IMR-90 (cell line): ENCODE data around the gene BCL2. TPM values are rescaled to one million over a fixed set of nuclear protein-coding genes. Genes with fewer than 3 reads are reported as not detected.

Source experiments
- ATAC-seq: fragments of 200-7000 bp; cut with Tn5 transposase; 2 replicates; pipeline ENCODE4 v1.9.1; 2020; ENCODE audit warnings: low read depth, mild to moderate bottlenecking, moderate library complexity
- BruUV-seq: library from RNA; stranded (reverse); fragments of 400-500 nt; replicated peaks from 2 replicates; lab custom pipeline; 2021; lab: Mats Ljungman, UMichigan
- CTCF ChIA-PET: fragments of 300-600 bp; formaldehyde crosslinking; extraction: SDS; loops from one replicate; lab custom pipeline; 2021; ENCODE audit warnings: antibody characterized with exemption; lab: Yijun Ruan, JAX
- POLR2A ChIA-PET: fragments of 300-600 bp; sonication (Branson Sonifier 250); formaldehyde crosslinking; loops from one replicate; lab custom pipeline; 2022; ENCODE audit warnings: antibody characterized with exemption; ENCODE audit not compliant: unreplicated experiment; lab: Charles Lee
- DNase-seq: peaks from one replicate; pipeline ENCODE4 v3.0.0; 2013
- H2AFZ ChIP-seq: replicated peaks from 2 replicates; pipeline ENCODE3; 2013; ENCODE audit warnings: low read length, mild to moderate bottlenecking; ENCODE audit not compliant: poor library complexity
- H2AK5ac ChIP-seq: 2 replicates; pipeline ENCODE4 v1.6.1; 2013; ENCODE audit warnings: low read depth, low read length, inconsistent platforms
- H2AK9ac ChIP-seq: replicated peaks from 2 replicates; pipeline ENCODE3; 2013; ENCODE audit warnings: mild to moderate bottlenecking, low read depth, low read length, moderate library complexity; ENCODE audit not compliant: poor library complexity
- H2BK120ac ChIP-seq: 2 replicates; pipeline ENCODE4 v1.6.1; 2013; ENCODE audit warnings: low read depth, low read length, inconsistent platforms
- H2BK15ac ChIP-seq: 3 replicates; pipeline ENCODE4 v1.6.1; 2013; ENCODE audit warnings: low read depth, low read length, inconsistent platforms
- H2BK20ac ChIP-seq: 2 replicates; pipeline ENCODE4 v1.6.1; 2013; ENCODE audit warnings: low read depth, mild to moderate bottlenecking, inconsistent platforms, low read length, moderate library complexity
- H2BK5ac ChIP-seq: 2 replicates; pipeline ENCODE4 v1.6.1; 2013; ENCODE audit warnings: mild to moderate bottlenecking, low read depth, low read length, inconsistent platforms; ENCODE audit not compliant: poor library complexity, severe bottlenecking
- H3K14ac ChIP-seq: replicated peaks from 2 replicates; pipeline ENCODE4 v1.6.1; 2013; ENCODE audit warnings: low read depth, low read length, inconsistent platforms
- H3K18ac ChIP-seq: 2 replicates; pipeline ENCODE4 v1.6.1; 2013; ENCODE audit warnings: low read depth, low read length, control low read depth
- H3K23ac ChIP-seq: 2 replicates; pipeline ENCODE4 v1.6.1; 2013; ENCODE audit warnings: low read depth, low read length, inconsistent platforms
- H3K27ac ChIP-seq: 2 replicates; pipeline ENCODE4 v1.5.1; 2013; ENCODE audit warnings: mild to moderate bottlenecking, control low read depth, low read length; ENCODE audit not compliant: insufficient read depth
- H3K27me3 ChIP-seq: 2 replicates; pipeline ENCODE4 v1.6.1; 2013; ENCODE audit warnings: low read length; ENCODE audit not compliant: control insufficient read depth, insufficient read depth
- H3K36me3 ChIP-seq: 2 replicates; pipeline ENCODE4 v1.6.1; 2013; ENCODE audit warnings: low read length, mixed read lengths; ENCODE audit not compliant: control insufficient read depth, insufficient read depth
- H3K4ac ChIP-seq: 2 replicates; pipeline ENCODE4 v1.6.1; 2013; ENCODE audit warnings: low read depth, low read length, inconsistent platforms
- H3K4me1 ChIP-seq: 2 replicates; pipeline ENCODE4 v1.6.1; 2013; ENCODE audit warnings: low read length, mixed read lengths; ENCODE audit not compliant: control insufficient read depth, insufficient read depth
- H3K4me2 ChIP-seq: 2 replicates; pipeline ENCODE4 v1.6.1; 2013; ENCODE audit warnings: low read depth, mild to moderate bottlenecking, control low read depth, low read length, moderate library complexity
- H3K4me3 ChIP-seq: 2 replicates; pipeline ENCODE4 v1.5.1; 2013; ENCODE audit warnings: low read depth, mild to moderate bottlenecking, control low read depth, low read length, moderate library complexity; ENCODE audit not compliant: insufficient read depth
- H3K56ac ChIP-seq: 2 replicates; pipeline ENCODE4 v1.6.1; 2013; ENCODE audit warnings: low read length, inconsistent platforms; ENCODE audit not compliant: insufficient read depth; ENCODE audit errors: extremely low read depth
- H3K79me1 ChIP-seq, 2 experiments: 2 replicates each; pipeline ENCODE4 v1.6.1; 2013; ENCODE audit warnings: low read length in 2 of 2, inconsistent platforms in 1 of 2, low read depth in 1 of 2
- H3K9ac ChIP-seq: 2 replicates; pipeline ENCODE4 v1.6.1; 2013; ENCODE audit warnings: low read depth, low read length, control low read depth
- H3K9me1 ChIP-seq: 2 replicates; pipeline ENCODE4 v1.6.1; 2013; ENCODE audit warnings: low read length, inconsistent platforms; ENCODE audit not compliant: insufficient read depth
- H3K9me3 ChIP-seq: 2 replicates; pipeline ENCODE4 v1.6.1; 2013; ENCODE audit warnings: low read length; ENCODE audit not compliant: control insufficient read depth, insufficient read depth
- H4K20me1 ChIP-seq: 2 replicates; pipeline ENCODE4 v1.6.1; 2013; ENCODE audit warnings: low read length, inconsistent platforms; ENCODE audit not compliant: insufficient read depth
- H4K5ac ChIP-seq: 2 replicates; pipeline ENCODE4 v1.6.1; 2013; ENCODE audit warnings: mild to moderate bottlenecking, low read depth, low read length, control low read depth
- H4K8ac ChIP-seq, 2 experiments: 2 replicates each; pipeline ENCODE4 v1.6.1; 2013; ENCODE audit warnings: low read depth in 2 of 2, low read length in 2 of 2, control low read depth in 1 of 2, inconsistent platforms in 1 of 2
- H4K91ac ChIP-seq: 2 replicates; pipeline ENCODE4 v1.6.1; 2013; ENCODE audit warnings: low read depth, low read length, inconsistent platforms; ENCODE audit not compliant: insufficient read depth
- BHLHE40 ChIP-seq: fragments of 150-350 bp; IDR thresholded peaks from 2 replicates; pipeline ENCODE4 v1.6.1; 2016; ENCODE audit warnings: mild to moderate bottlenecking, low read depth, low read length
- CEBPB ChIP-seq: IDR thresholded peaks from 2 replicates; pipeline ENCODE4 v1.6.1; 2012; ENCODE audit warnings: low read depth, low read length, improper control_type of control experiment
- MAZ ChIP-seq: IDR thresholded peaks from 2 replicates; pipeline ENCODE4 v1.6.1; 2012; ENCODE audit warnings: low read depth, mild to moderate bottlenecking, low read length, improper control_type of control experiment, moderate library complexity, borderline replicate concordance
- POLR2A ChIP-seq: IDR thresholded peaks from 2 replicates; pipeline ENCODE4 v1.6.1; 2012; ENCODE audit warnings: mild to moderate bottlenecking, low read depth, low read length
- RCOR1 ChIP-seq: IDR thresholded peaks from 2 replicates; pipeline ENCODE4 v1.6.1; 2012; ENCODE audit warnings: mild to moderate bottlenecking, low read length, improper control_type of control experiment; ENCODE audit not compliant: insufficient replicate concordance
- RFX5 ChIP-seq: IDR thresholded peaks from 2 replicates; pipeline ENCODE4 v1.8.0; 2012; ENCODE audit warnings: low read depth, mild to moderate bottlenecking, low read length, moderate library complexity
- SMC3 ChIP-seq: fragments of 150-350 bp; IDR thresholded peaks from 2 replicates; pipeline ENCODE4 v1.6.1; 2016; ENCODE audit warnings: low read depth, mild to moderate bottlenecking, antibody characterized with exemption, low read length, moderate library complexity
- WGBS, 2 experiments: methylation state at CpG; one replicate each; pipeline versions ENCODE4 v1.1.5 to v1.1.7; 2013; ENCODE audit warnings: missing lambda C conversion rate in 2 of 2; ENCODE audit not compliant: insufficient read length in 1 of 2; ENCODE audit errors: extremely low coverage in 2 of 2; 5-methylcytosine and 5-hydroxymethylcytosine counted together
- dilution Hi-C: fragments of 300-500 bp; cut with HindIII; formaldehyde crosslinking; loops from one replicate; pipeline ENCODE4 v1.14.3; 2018; ENCODE audit warnings: low sequenced_read_pairs; ENCODE audit not compliant: unreplicated experiment
- in situ Hi-C: fragments of 300-500 bp; cut with MboI; formaldehyde crosslinking; loops from 3 replicates; pipeline ENCODE4 v1.14.3; 2019; ENCODE audit warnings: low sequenced_read_pairs, inconsistent platforms, mixed read lengths
- intact Hi-C: fragments of 100-400 bp; cut with micrococcal nuclease; formaldehyde crosslinking; loops from 2 replicates; pipeline ENCODE4 v1.10.0; 2022
- polyA plus RNA-seq, 3 experiments: library from polyadenylated mRNA; depleted of rRNA; stranded (reverse); fragments of >200 nt; gene quantifications; 2 replicates each; pipeline ENCODE4 v1.2.3, GENCODE V29; 2012; ENCODE audit warnings: low replicate concordance in 1 of 3
- total RNA-seq: library from RNA; depleted of rRNA; stranded (reverse); fragments of >200 nt; gene quantifications from 2 replicates; pipeline ENCODE4 v1.2.3, GENCODE V29; 2012

The BCL2 gene
- total and polyA plus RNA-seq, 2 of the 4 experiments (the other 2 are of a cell fraction) = 0.24 to 0.54 TPM

DNA sequence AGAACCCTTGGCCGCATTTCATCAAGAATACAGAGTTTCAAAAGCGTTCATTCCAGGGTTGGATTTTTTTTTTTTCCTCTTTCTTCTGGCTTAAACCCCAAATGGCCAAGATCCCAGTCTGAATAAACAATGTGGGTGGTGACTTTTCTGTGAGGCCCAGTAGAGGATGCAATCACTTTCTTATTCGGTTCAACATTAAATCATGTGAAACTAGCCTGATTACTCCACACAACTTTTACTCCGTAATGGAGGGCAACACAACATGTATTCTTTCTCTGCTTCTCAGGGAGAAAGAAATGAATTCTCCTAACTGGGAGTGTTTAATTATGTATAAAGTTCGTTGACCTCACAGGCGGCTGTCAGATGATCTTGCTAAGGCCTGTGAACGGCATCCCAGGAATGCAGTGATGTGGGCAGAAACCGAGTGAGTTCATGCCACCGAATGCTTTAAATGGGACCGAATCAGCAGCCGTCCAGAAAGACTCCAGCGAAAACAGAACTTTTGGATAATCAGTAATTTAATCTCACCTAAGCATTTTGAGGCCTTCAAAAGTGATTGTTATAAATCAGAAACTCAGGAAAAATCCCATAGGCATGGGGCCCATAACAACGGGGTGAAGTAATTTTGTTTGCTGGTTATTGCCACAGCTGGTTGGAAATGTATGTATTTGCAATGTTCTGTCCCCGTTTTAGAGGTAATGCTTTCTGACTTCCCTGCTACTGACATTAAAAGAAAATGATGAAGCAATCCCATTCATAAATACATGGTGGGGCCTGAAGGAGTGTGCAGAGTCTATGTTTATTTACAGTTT, 81.5 kb downstream of the BCL2 start:
- Histone ChIP-seq H2AK5ac (no peak overlapping the region), H3K14ac (no peak overlapping the region), H3K9me3 (no peaks in the 10 kb centered on the region), H2AK9ac (no peak overlapping the region), H2BK5ac (peak overlapping the region; percentile 71), H3K27ac (peak overlapping the region; percentile 41; the same call in 1 of the 2 replicates), H3K23ac (no peak overlapping the region), H4K91ac (peak overlapping the region; percentile 9; the same call in 1 of the 2 replicates), H3K9ac (no peak overlapping the region), H3K27me3 (peaks cover 2% of the 10 kb centered on the region), H3K4me2 (peak overlapping the region; percentile 78), H3K9me1 (peaks cover 3% of the 10 kb centered on the region; the same call in 1 of the 2 replicates), H2AFZ (no peak overlapping the region), H4K8ac (peak overlapping the region in 1 of 2 experiments; percentile 51; a peak in 2 of 4 replicates), H3K18ac (peak overlapping the region; percentile 32), H2BK120ac (peak overlapping the region; percentile 76), H4K5ac (no peak overlapping the region; the same call in none of the 2 replicates), H2BK20ac (peak overlapping the region; percentile 54), H3K4ac (peak overlapping the region; percentile 23), H3K36me3 (no peaks in the 10 kb centered on the region), H3K4me3 (peak overlapping the region; percentile 16; the same call in 1 of the 2 replicates), H3K4me1 (peaks cover 8% of the 10 kb centered on the region), H4K20me1 (no peaks in the 10 kb centered on the region), H3K79me1 (no peaks in the 10 kb centered on the region), H3K56ac (peak overlapping the region; percentile 44), H2BK15ac (no peak overlapping the region)
- BruUV-seq = no TSS peak
- POLR2A ChIA-PET = no interaction called here
- in situ Hi-C loops (no loop called here), dilution Hi-C loops (no loop called here), intact Hi-C loops (loop anchor here (5.0 kb wide), 1 partner anchor 79 kb away; the partner anchor contains the start of gene BCL2)
- ATAC-seq = peak; percentile 94
- TF ChIP-seq RCOR1 (no peak), RFX5 (no peak), SMC3 (no peak), MAZ (no peak), POLR2A (no peak), CEBPB (peak; percentile 56), BHLHE40 (peak; percentile 59; the same call in 1 of the 2 replicates)
- DNase-seq = peak; percentile 85
- WGBS, 2 experiments = no CpG with 5 or more reads among the region's 14 CpGs
- CTCF ChIA-PET = no interaction called here
